HG02884 (cell line): Measurements from ENCODE around the gene PTPRJ.

Experiments used
- ATAC-seq: cut with Tn5 transposase; IDR thresholded peaks from one replicate; pipeline ENCODE4 v1.9.1; 2021; ENCODE audit warnings: mild to moderate bottlenecking, moderate library complexity; ENCODE audit not compliant: unreplicated experiment

PTPRJ gene

GRCh38 chr11:48056325-48057183 lies 76.2 kb downstream of the PTPRJ start:
- no peak for ATAC-seq

GRCh38 chr11:48058064-48058463 lies 77.7 kb downstream of the PTPRJ start:
- ATAC-seq = no peak

- ATAC-seq = no peak
Measured at GRCh38 chr11:48058788-48059187, 78.4 kb downstream of the PTPRJ start.

GRCh38 chr11:48062649-48063048 lies 82.3 kb downstream of the PTPRJ start:
- ATAC-seq = no peak

- no peak for ATAC-seq
Measured at GRCh38 chr11:48063424-48063978, 83.1 kb downstream of the PTPRJ start.

- no peak for ATAC-seq
Measured at GRCh38 chr11:48064306-48064705, 83.9 kb downstream of the PTPRJ start.

GRCh38 chr11:48066881-48067800 lies 86.8 kb downstream of the PTPRJ start:
- ATAC-seq = no peak

- ATAC-seq = peak; percentile 72
Measured at GRCh38 chr11:48073031-48073861, 92.9 kb downstream of the PTPRJ start.

- ATAC-seq = no peak
Measured at GRCh38 chr11:48074425-48075181, 94.2 kb downstream of the PTPRJ start.

GRCh38 chr11:48075637-48076036 lies 95.3 kb downstream of the PTPRJ start:
- no peak for ATAC-seq

- no peak for ATAC-seq
Measured at GRCh38 chr11:48077251-48077650, 96.9 kb downstream of the PTPRJ start.

- no peak for ATAC-seq
Measured at GRCh38 chr11:48078689-48079088, 98.3 kb downstream of the PTPRJ start.

GRCh38 chr11:48079596-48079995 lies 99.2 kb downstream of the PTPRJ start:
- ATAC-seq = no peak

- no peak for ATAC-seq
Measured at GRCh38 chr11:48080301-48080861, 100.0 kb downstream of the PTPRJ start.

- ATAC-seq = no peak
Measured at GRCh38 chr11:48081151-48082010, 101.0 kb downstream of the PTPRJ start.

- ATAC-seq = no peak
Measured at GRCh38 chr11:48082771-48083170, 102.4 kb downstream of the PTPRJ start.

GRCh38 chr11:48083421-48083820 lies 103.1 kb downstream of the PTPRJ start:
- no peak for ATAC-seq

- no peak for ATAC-seq
Measured at GRCh38 chr11:48085688-48086087, 105.3 kb downstream of the PTPRJ start.

GRCh38 chr11:48087422-48087821 lies 107.1 kb downstream of the PTPRJ start:
- ATAC-seq = no peak
